Muscle of leg (tissue), 16 donors: ENCODE results near the gene GALNT15. TPM values are rescaled to one million over a fixed set of nuclear protein-coding genes. Genes with fewer than 3 reads are reported as not detected.

Experiments
- DNase-seq: peaks from one replicate; pipeline ENCODE4 v3.0.0; 2013
- H3K27ac ChIP-seq: one replicate; pipeline ENCODE4 v1.5.1; 2013; ENCODE audit warnings: mild to moderate bottlenecking, low read length, control low read depth
- H3K27me3 ChIP-seq: one replicate; pipeline ENCODE4 v1.6.1; 2013; ENCODE audit warnings: low read length; ENCODE audit not compliant: control insufficient read depth, insufficient read depth
- H3K36me3 ChIP-seq: one replicate; pipeline ENCODE4 v1.6.1; 2013; ENCODE audit warnings: low read length; ENCODE audit not compliant: control insufficient read depth, insufficient read depth
- H3K4me1 ChIP-seq: one replicate; pipeline ENCODE4 v1.6.1; 2013; ENCODE audit warnings: low read length; ENCODE audit not compliant: control insufficient read depth, insufficient read depth
- H3K4me3 ChIP-seq: one replicate; pipeline ENCODE4 v1.5.1; 2013; ENCODE audit warnings: low read length, control low read depth
- H3K9me3 ChIP-seq: replicated peaks from 2 replicates; pipeline ENCODE4 v1.6.1; 2013; ENCODE audit warnings: low read depth, low read length; ENCODE audit not compliant: control insufficient read depth
- WGBS: methylation state at CpG from one replicate; pipeline ENCODE4 v1.1.5; 2013; ENCODE audit warnings: missing lambda C conversion rate; ENCODE audit not compliant: insufficient coverage; 5-methylcytosine and 5-hydroxymethylcytosine counted together
- long read RNA-seq, 11 donors: transcript quantifications; one replicate each; lab custom pipeline, GENCODE V29; 2026
- polyA plus RNA-seq, 8 donors: library from polyadenylated mRNA; unstranded; fragments of 120-200 nt; gene quantifications; one replicate each; pipeline versions ENCODE4 v1.2.1 to v1.2.3, GENCODE V29; 2013; ENCODE audit warnings: inconsistent platforms in 1 of 8, low replicate concordance in 1 of 8; ENCODE audit not compliant: insufficient read length in 8 of 8, insufficient read depth in 1 of 8
- total RNA-seq: library from RNA; stranded (reverse); fragments of 120-200 nt; gene quantifications from one replicate; pipeline ENCODE4 v1.2.4, GENCODE V29; 2013

GALNT15 gene
- total RNA-seq (2.0 TPM), polyA plus RNA-seq (1 to 10 TPM in 4 of 8 donors, under 1 TPM in 4; 0.48 to 1.1 (median 0.90) TPM)
- long read RNA-seq, donor 1 = 0 reads
- long read RNA-seq, donor 2 = 0 reads
- long read RNA-seq, donor 3 = 0 reads
- long read RNA-seq, donor 4 = 0 reads
- long read RNA-seq, donor 5 = 0 reads
- long read RNA-seq, donor 6 = 0 reads
- long read RNA-seq, donor 7 = 0 reads
- long read RNA-seq, donor 8 = 0 reads
- long read RNA-seq, donor 9 = 0 reads
- long read RNA-seq, donor 10 = 0 reads
- long read RNA-seq, donor 11 = 0 reads

- Histone ChIP-seq H3K27me3 (peaks cover 3% of the 10 kb centered on the region), H3K36me3 (no peaks in the 10 kb centered on the region), H3K27ac (no peak within 1 kb of the TSS), H3K4me3 (no peak within 1 kb of the TSS), H3K9me3 (no peaks in the 10 kb centered on the region), H3K4me1 (peaks cover 38% of the 10 kb centered on the region)
- peak; percentile 88 for DNase-seq
- WGBS = 20% methylated on average over 4 of the region's 8 CpGs
Measured at GRCh38 chr3:16174389-16174788, at the start of gene GALNT15. Gene GALNT15 (plus strand): TSS chr3:16174680. CDS start chr3:16175152, 472 bp downstream.

- DNase-seq = no peak
- 92% methylated on average over 7 of the region's 8 CpGs for WGBS
- no peak overlapping the region for H3K27ac ChIP-seq
- no peaks in the 10 kb centered on the region for H3K27me3 ChIP-seq
- H3K4me3 ChIP-seq = no peak overlapping the region
- no peaks in the 10 kb centered on the region for H3K36me3 ChIP-seq
- H3K4me1 ChIP-seq = peaks cover 9% of the 10 kb centered on the region
- H3K9me3 ChIP-seq = peaks cover 2% of the 10 kb centered on the region
Measured at GRCh38 chr3:16126634-16127033, 47.8 kb upstream of the GALNT15 start.

- Histone ChIP-seq H3K27ac (no peak overlapping the region), H3K4me1 (peaks cover 12% of the 10 kb centered on the region), H3K27me3 (no peaks in the 10 kb centered on the region), H3K9me3 (peaks cover 2% of the 10 kb centered on the region), H3K4me3 (no peak overlapping the region), H3K36me3 (no peaks in the 10 kb centered on the region)
- DNase-seq = peak; percentile 59
- WGBS = 67% methylated on average over 7 of the region's 8 CpGs
Measured at GRCh38 chr3:16127249-16127648, 47.2 kb upstream of the GALNT15 start.

- peak; percentile 51 for DNase-seq
- Histone ChIP-seq H3K4me3 (no peak overlapping the region), H3K4me1 (peaks cover 27% of the 10 kb centered on the region), H3K27me3 (no peaks in the 10 kb centered on the region), H3K36me3 (no peaks in the 10 kb centered on the region), H3K9me3 (peaks cover 4% of the 10 kb centered on the region), H3K27ac (no peak overlapping the region)
- WGBS = 35% methylated on average over 2 of the region's 4 CpGs
Measured at GRCh38 chr3:16130066-16130465, 44.4 kb upstream of the GALNT15 start.

- H3K27me3 ChIP-seq = no peaks in the 10 kb centered on the region
- DNase-seq = no peak
- 70% methylated on average over 2 of the region's 7 CpGs for WGBS
- H3K4me1 ChIP-seq = peaks cover 34% of the 10 kb centered on the region
- peaks cover 4% of the 10 kb centered on the region for H3K9me3 ChIP-seq
- no peaks in the 10 kb centered on the region for H3K36me3 ChIP-seq
- H3K27ac ChIP-seq = peak overlapping the region; percentile 53
- no peak overlapping the region for H3K4me3 ChIP-seq
Measured at GRCh38 chr3:16132190-16132589, 42.3 kb upstream of the GALNT15 start.

GRCh38 chr3:16132928-16133327 is 41.6 kb upstream of the GALNT15 start:
- no CpG with 5 or more reads among the region's 3 CpGs for WGBS
- no peaks in the 10 kb centered on the region for H3K27me3 ChIP-seq
- peaks cover 32% of the 10 kb centered on the region for H3K4me1 ChIP-seq
- peak; percentile 91 for DNase-seq
- peaks cover 4% of the 10 kb centered on the region for H3K9me3 ChIP-seq
- H3K36me3 ChIP-seq = no peaks in the 10 kb centered on the region
- peak overlapping the region; percentile 10 for H3K27ac ChIP-seq
- H3K4me3 ChIP-seq = no peak overlapping the region

GRCh38 chr3:16134173-16134928 is 40.1 kb upstream of the GALNT15 start:
- Histone ChIP-seq H3K4me1 (peaks cover 32% of the 10 kb centered on the region), H3K27me3 (no peaks in the 10 kb centered on the region), H3K9me3 (peaks cover 4% of the 10 kb centered on the region), H3K36me3 (no peaks in the 10 kb centered on the region), H3K4me3 (no peak overlapping the region), H3K27ac (no peak overlapping the region)
- 60% methylated on average over 1 of the region's 6 CpGs for WGBS
- no peak for DNase-seq

- peak; percentile 71 for DNase-seq
- H3K36me3 ChIP-seq = no peaks in the 10 kb centered on the region
- H3K27ac ChIP-seq = no peak overlapping the region
- no peak overlapping the region for H3K4me3 ChIP-seq
- H3K4me1 ChIP-seq = peaks cover 31% of the 10 kb centered on the region
- peaks cover 4% of the 10 kb centered on the region for H3K9me3 ChIP-seq
- 50% methylated on average over 1 of the region's 2 CpGs for whole genome bisulfite sequencing
- no peaks in the 10 kb centered on the region for H3K27me3 ChIP-seq
Measured at GRCh38 chr3:16136055-16136454, 38.4 kb upstream of the GALNT15 start.

- H3K27me3 ChIP-seq = no peaks in the 10 kb centered on the region
- H3K9me3 ChIP-seq = peaks cover 4% of the 10 kb centered on the region
- WGBS = 20% methylated on average over 1 of the region's 1 CpG
- H3K4me3 ChIP-seq = no peak overlapping the region
- peaks cover 29% of the 10 kb centered on the region for H3K4me1 ChIP-seq
- no peaks in the 10 kb centered on the region for H3K36me3 ChIP-seq
- no peak for DNase-seq
- H3K27ac ChIP-seq = no peak overlapping the region
Measured at GRCh38 chr3:16137044-16137443, 37.4 kb upstream of the GALNT15 start.

GRCh38 chr3:16137977-16138376 is 36.5 kb upstream of the GALNT15 start:
- 80% methylated on average over 1 of the region's 6 CpGs for WGBS

More at GRCh38 chr3:16137977-16138376, 36.5 kb upstream of the GALNT15 start:
- H3K4me1 ChIP-seq = peaks cover 23% of the 10 kb centered on the region
- no peaks in the 10 kb centered on the region for H3K27me3 ChIP-seq
- no peak for DNase-seq
- H3K9me3 ChIP-seq = peaks cover 4% of the 10 kb centered on the region
- no peak overlapping the region for H3K27ac ChIP-seq
- H3K4me3 ChIP-seq = no peak overlapping the region
- H3K36me3 ChIP-seq = no peaks in the 10 kb centered on the region
